HG02885 (cell line): ENCODE measurements around the gene ACSS2.

Experiments
- ATAC-seq: cut with Tn5 transposase; IDR thresholded peaks from one replicate; pipeline ENCODE4 v1.9.1; 2021; ENCODE audit warnings: mild to moderate bottlenecking; ENCODE audit not compliant: unreplicated experiment, poor library complexity

Gene ACSS2

GRCh38 chr20:34943808-34944567 lies 67.6 kb downstream of the ACSS2 start:
- no peak for ATAC-seq

- no peak for ATAC-seq
Measured at GRCh38 chr20:34945315-34946077, 69.1 kb downstream of the ACSS2 start.

- ATAC-seq = no peak
Measured at GRCh38 chr20:34946661-34947060, 70.2 kb downstream of the ACSS2 start.

- ATAC-seq = no peak
Measured at GRCh38 chr20:34947336-34947735, 70.9 kb downstream of the ACSS2 start.

- no peak for ATAC-seq
Measured at GRCh38 chr20:34948030-34948429, 71.6 kb downstream of the ACSS2 start.

- ATAC-seq = no peak
Measured at GRCh38 chr20:34949120-34949519, 72.7 kb downstream of the ACSS2 start.

GRCh38 chr20:34951252-34951651 lies 74.8 kb downstream of the ACSS2 start:
- ATAC-seq = no peak

- no peak for ATAC-seq
Measured at GRCh38 chr20:34951652-34952051, 75.2 kb downstream of the ACSS2 start.

- ATAC-seq = no peak
Measured at GRCh38 chr20:34952671-34953070, 76.3 kb downstream of the ACSS2 start.

GRCh38 chr20:34953960-34954359 lies 77.5 kb downstream of the ACSS2 start:
- no peak for ATAC-seq

- no peak for ATAC-seq
Measured at GRCh38 chr20:34954904-34955230, 78.5 kb downstream of the ACSS2 start.

GRCh38 chr20:34955231-34956040 lies 79.0 kb downstream of the ACSS2 start, which contains the start of the genes GSS and MYH7B:
TSS of gene GSS (minus strand) at chr20:34955806. CDS start at chr20:34951852, 3,954 bp downstream.
TSS of gene MYH7B (plus strand) at chr20:34955868. CDS start at chr20:34978006, 22,138 bp downstream.
- ATAC-seq = peak; percentile 90

- no peak for ATAC-seq
Measured at GRCh38 chr20:34956041-34956458, 79.6 kb downstream of the ACSS2 start.

- no peak for ATAC-seq
Measured at GRCh38 chr20:34956751-34957472, 80.5 kb downstream of the ACSS2 start.

GRCh38 chr20:34964486-34964885 lies 88.1 kb downstream of the ACSS2 start:
- no peak for ATAC-seq

GRCh38 chr20:34965051-34965450 lies 88.6 kb downstream of the ACSS2 start:
- ATAC-seq = no peak

- no peak for ATAC-seq
Measured at GRCh38 chr20:34967421-34967820, 91.0 kb downstream of the ACSS2 start.

GRCh38 chr20:34968042-34968775 lies 91.8 kb downstream of the ACSS2 start:
- no peak for ATAC-seq

GRCh38 chr20:34970193-34970840 lies 93.9 kb downstream of the ACSS2 start:
- no peak for ATAC-seq
